K562 (cell line): ENCODE data around the gene ACP5. TPM values are rescaled to one million over a fixed set of nuclear protein-coding genes. Genes with fewer than 3 reads are reported as not detected.

Source experiments
- ARID1B ChIP-seq: fragments of 450-650 bp; IDR thresholded peaks from 2 replicates; pipeline ENCODE4 v1.6.1; 2016; ENCODE audit warnings: antibody characterized with exemption, mild to moderate bottlenecking, inconsistent platforms
- DMBX1 ChIP-seq: fragments of 250-450 bp; sonication (Bioruptor Pico); IDR thresholded peaks from 2 replicates; pipeline ENCODE4 v1.8.0; 2022; ENCODE audit warnings: inconsistent platforms, mild to moderate bottlenecking, moderate library complexity, borderline replicate concordance
- KHSRP ChIP-seq: fragments of 450-650 bp; IDR thresholded peaks from 2 replicates; pipeline ENCODE4 v1.6.1; 2017
- MEF2A ChIP-seq: IDR thresholded peaks from 2 replicates; pipeline ENCODE4 v1.6.1; 2011; ENCODE audit warnings: low read depth, mild to moderate bottlenecking, low read length, moderate library complexity; ENCODE audit not compliant: control insufficient read depth
- NFE2 ChIP-seq: IDR thresholded peaks from 2 replicates; pipeline ENCODE4 v1.6.1; 2014; ENCODE audit warnings: antibody characterized with exemption, low read depth
- NFRKB ChIP-seq: fragments of 450-650 bp; IDR thresholded peaks from 2 replicates; pipeline ENCODE4 v1.6.1; 2016; ENCODE audit warnings: low read depth
- PHF8 ChIP-seq: fragments of 200-600 bp; sonication (generic); IDR thresholded peaks from 2 replicates; pipeline ENCODE4 v1.6.1; 2012; ENCODE audit warnings: mixed run types, mild to moderate bottlenecking, inconsistent platforms, low read length, moderate library complexity, borderline replicate concordance
- POLR3A ChIP-seq: IDR thresholded peaks from 2 replicates; pipeline ENCODE4 v1.6.1; 2011; ENCODE audit warnings: borderline replicate concordance, mild to moderate bottlenecking, moderate library complexity; ENCODE audit not compliant: insufficient read length, insufficient read depth; ENCODE audit errors: extremely low read depth
- RBM14 ChIP-seq: fragments of 200-400 bp; formaldehyde crosslinking; IDR thresholded peaks from 2 replicates; pipeline ENCODE4 v1.6.1; 2018; ENCODE audit warnings: low read depth, mild to moderate bottlenecking, low read length, moderate library complexity, borderline replicate concordance; ENCODE audit not compliant: insufficient read depth
- TCFL5 ChIP-seq: fragments of 250-450 bp; sonication (Bioruptor Pico); conservative IDR thresholded peaks from 2 replicates; pipeline ENCODE4 v1.6.1; 2021; ENCODE audit warnings: mild to moderate bottlenecking, moderate library complexity, matching md5 sums
- ZC3H11A ChIP-seq: IDR thresholded peaks from 2 replicates; pipeline ENCODE4 v1.6.1; 2012; ENCODE audit warnings: low read depth, low read length, improper control_type of control experiment
- ZNF146 ChIP-seq: IDR thresholded peaks from one replicate; pipeline ENCODE4 v1.6.1; 2018; ENCODE audit warnings: missing compliant biosample characterization; ENCODE audit not compliant: unreplicated experiment
- ZNF699 ChIP-seq: fragments of 250-450 bp; sonication (Bioruptor Pico); IDR thresholded peaks from 2 replicates; pipeline ENCODE4 v1.8.0; 2021; ENCODE audit warnings: mild to moderate bottlenecking, moderate library complexity; ENCODE audit not compliant: insufficient replicate concordance
- polyA plus RNA-seq, 8 experiments: library from polyadenylated mRNA; depleted of rRNA in 4 of 8; stranded (reverse) in 5 of 8; unstranded in 3 of 8; fragments of >200 nt; fragmentation: Nextera tagmentation in 2 of 8; fragmentation: Illumina TruSeq in 1 of 8; extraction: Ambion mirVana in 2 of 8; extraction: Trizol in 1 of 8; gene quantifications; 2 replicates each; pipeline versions ENCODE4 v1.2.1 to v1.2.3, GENCODE V29; 2011 to 2014; ENCODE audit warnings: inconsistent platforms in 1 of 8, missing spikeins in 1 of 8
- total RNA-seq, 7 experiments: library from RNA; depleted of rRNA in 6 of 7; stranded (reverse); fragments of >200 nt in 6 of 7; fragmentation: Illumina TruSeq in 2 of 7; extraction: Trizol in 2 of 7; gene quantifications; 2 replicates each; pipeline versions ENCODE4 v1.2.1 to v1.2.3, GENCODE V29; 2011 to 2021; ENCODE audit warnings: low replicate concordance in 1 of 7
- TF ChIP-seq, protein P1 (sequence below): sonication (generic); formaldehyde crosslinking; IDR thresholded peaks from 2 replicates; pipeline ENCODE4 v1.8.0; 2022; ENCODE audit warnings: mild to moderate bottlenecking, missing genetic modification reagents
- TF ChIP-seq, protein P2 (sequence below), 2 experiments: fragments of 150-350 bp in 1 of 2; IDR thresholded peaks; 2 replicates each; pipeline ENCODE4 v1.6.1; 2012 to 2016; ENCODE audit warnings: low read depth in 2 of 2, low read length in 2 of 2, mild to moderate bottlenecking in 1 of 2, moderate library complexity in 1 of 2
- TF ChIP-seq, protein P3 (sequence below): fragments of 450-650 bp; formaldehyde crosslinking; IDR thresholded peaks from 2 replicates; pipeline ENCODE4 v1.4.0; 2020; ENCODE audit warnings: mild to moderate bottlenecking, moderate library complexity

Gene ACP5
- total and polyA plus RNA-seq, 9 of the 15 experiments (the other 6 are each of a cell fraction or from before 2014, with no cell fraction given): 0.06 to 1.1 (median 0.31) TPM; not detected in 1

DNA sequence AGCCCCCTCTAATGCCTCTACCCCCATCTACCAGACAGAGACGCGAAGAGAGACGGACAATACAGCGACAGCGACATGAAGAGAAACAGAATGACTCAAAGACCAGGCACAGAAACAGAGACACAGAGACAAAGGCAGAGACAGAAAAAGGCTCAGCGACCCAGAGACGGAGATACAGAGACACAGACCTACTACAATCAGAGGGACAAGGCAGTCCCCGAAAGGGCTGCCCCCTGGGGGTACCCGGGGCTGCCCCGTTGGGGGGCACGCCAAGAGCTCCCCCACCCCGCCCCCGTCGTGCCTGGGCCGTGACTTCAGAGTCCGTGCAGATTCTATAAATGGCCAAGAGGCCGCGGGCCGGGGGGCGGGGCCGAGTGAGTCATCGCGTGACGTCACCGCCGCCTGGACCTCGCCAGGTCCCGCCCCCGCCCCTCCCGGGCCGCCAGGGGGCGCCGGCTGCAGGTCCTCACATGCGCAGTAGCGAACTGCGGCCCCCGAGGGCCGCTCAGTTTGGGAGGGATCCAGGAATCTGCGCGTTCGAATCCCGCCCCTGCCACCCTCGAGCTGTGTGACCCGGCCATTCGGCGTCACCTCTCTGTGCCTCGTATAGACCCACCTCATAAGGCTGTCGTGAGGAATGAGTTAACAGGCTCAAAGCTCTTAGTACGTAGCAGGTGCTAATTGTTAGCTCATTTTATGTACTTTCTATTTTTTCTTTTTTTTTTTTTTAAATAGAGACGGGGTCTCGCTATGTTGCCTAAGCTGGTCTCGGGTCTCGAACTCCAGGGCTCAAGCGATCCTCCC, 41.5 kb downstream of the ACP5 start (continued):
- TF ChIP-seq, protein P1, sequence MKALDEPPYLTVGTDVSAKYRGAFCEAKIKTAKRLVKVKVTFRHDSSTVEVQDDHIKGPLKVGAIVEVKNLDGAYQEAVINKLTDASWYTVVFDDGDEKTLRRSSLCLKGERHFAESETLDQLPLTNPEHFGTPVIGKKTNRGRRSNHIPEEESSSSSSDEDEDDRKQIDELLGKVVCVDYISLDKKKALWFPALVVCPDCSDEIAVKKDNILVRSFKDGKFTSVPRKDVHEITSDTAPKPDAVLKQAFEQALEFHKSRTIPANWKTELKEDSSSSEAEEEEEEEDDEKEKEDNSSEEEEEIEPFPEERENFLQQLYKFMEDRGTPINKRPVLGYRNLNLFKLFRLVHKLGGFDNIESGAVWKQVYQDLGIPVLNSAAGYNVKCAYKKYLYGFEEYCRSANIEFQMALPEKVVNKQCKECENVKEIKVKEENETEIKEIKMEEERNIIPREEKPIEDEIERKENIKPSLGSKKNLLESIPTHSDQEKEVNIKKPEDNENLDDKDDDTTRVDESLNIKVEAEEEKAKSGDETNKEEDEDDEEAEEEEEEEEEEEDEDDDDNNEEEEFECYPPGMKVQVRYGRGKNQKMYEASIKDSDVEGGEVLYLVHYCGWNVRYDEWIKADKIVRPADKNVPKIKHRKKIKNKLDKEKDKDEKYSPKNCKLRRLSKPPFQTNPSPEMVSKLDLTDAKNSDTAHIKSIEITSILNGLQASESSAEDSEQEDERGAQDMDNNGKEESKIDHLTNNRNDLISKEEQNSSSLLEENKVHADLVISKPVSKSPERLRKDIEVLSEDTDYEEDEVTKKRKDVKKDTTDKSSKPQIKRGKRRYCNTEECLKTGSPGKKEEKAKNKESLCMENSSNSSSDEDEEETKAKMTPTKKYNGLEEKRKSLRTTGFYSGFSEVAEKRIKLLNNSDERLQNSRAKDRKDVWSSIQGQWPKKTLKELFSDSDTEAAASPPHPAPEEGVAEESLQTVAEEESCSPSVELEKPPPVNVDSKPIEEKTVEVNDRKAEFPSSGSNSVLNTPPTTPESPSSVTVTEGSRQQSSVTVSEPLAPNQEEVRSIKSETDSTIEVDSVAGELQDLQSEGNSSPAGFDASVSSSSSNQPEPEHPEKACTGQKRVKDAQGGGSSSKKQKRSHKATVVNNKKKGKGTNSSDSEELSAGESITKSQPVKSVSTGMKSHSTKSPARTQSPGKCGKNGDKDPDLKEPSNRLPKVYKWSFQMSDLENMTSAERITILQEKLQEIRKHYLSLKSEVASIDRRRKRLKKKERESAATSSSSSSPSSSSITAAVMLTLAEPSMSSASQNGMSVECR: no peak
- TF ChIP-seq MEF2A: peak; percentile 58
- no peak for TF ChIP-seq TCFL5
- TF ChIP-seq NFRKB: no peak
- TF ChIP-seq NFE2: no peak
- peak; percentile 61 for TF ChIP-seq ARID1B
- TF ChIP-seq POLR3A: no peak
- TF ChIP-seq KHSRP: peak; percentile 63; the same call in 1 of the 2 replicates
- TF ChIP-seq ZNF146 (CRISPR knock-in tag): no peak
- TF ChIP-seq PHF8: peak; percentile 76; the same call in 1 of the 2 replicates
- 0 out of 2 replicates have a peak, but pooled peaks have one; percentile 35 for TF ChIP-seq ZC3H11A
- peak; percentile 78; the same call in 1 of the 2 replicates for TF ChIP-seq DMBX1 (CRISPR knock-in tag)
- TF ChIP-seq, protein P2, sequence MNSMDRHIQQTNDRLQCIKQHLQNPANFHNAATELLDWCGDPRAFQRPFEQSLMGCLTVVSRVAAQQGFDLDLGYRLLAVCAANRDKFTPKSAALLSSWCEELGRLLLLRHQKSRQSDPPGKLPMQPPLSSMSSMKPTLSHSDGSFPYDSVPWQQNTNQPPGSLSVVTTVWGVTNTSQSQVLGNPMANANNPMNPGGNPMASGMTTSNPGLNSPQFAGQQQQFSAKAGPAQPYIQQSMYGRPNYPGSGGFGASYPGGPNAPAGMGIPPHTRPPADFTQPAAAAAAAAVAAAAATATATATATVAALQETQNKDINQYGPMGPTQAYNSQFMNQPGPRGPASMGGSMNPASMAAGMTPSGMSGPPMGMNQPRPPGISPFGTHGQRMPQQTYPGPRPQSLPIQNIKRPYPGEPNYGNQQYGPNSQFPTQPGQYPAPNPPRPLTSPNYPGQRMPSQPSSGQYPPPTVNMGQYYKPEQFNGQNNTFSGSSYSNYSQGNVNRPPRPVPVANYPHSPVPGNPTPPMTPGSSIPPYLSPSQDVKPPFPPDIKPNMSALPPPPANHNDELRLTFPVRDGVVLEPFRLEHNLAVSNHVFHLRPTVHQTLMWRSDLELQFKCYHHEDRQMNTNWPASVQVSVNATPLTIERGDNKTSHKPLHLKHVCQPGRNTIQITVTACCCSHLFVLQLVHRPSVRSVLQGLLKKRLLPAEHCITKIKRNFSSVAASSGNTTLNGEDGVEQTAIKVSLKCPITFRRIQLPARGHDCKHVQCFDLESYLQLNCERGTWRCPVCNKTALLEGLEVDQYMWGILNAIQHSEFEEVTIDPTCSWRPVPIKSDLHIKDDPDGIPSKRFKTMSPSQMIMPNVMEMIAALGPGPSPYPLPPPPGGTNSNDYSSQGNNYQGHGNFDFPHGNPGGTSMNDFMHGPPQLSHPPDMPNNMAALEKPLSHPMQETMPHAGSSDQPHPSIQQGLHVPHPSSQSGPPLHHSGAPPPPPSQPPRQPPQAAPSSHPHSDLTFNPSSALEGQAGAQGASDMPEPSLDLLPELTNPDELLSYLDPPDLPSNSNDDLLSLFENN (IDR thresholded peaks at IDR 0.05; ENCODE audit: low read depth in 2 of 2, low read length in 2 of 2): peak in 1 of 2 experiments; percentile 23; a peak in 1 of 4 replicates
- no peak for TF ChIP-seq RBM14
- TF ChIP-seq, protein P3, sequence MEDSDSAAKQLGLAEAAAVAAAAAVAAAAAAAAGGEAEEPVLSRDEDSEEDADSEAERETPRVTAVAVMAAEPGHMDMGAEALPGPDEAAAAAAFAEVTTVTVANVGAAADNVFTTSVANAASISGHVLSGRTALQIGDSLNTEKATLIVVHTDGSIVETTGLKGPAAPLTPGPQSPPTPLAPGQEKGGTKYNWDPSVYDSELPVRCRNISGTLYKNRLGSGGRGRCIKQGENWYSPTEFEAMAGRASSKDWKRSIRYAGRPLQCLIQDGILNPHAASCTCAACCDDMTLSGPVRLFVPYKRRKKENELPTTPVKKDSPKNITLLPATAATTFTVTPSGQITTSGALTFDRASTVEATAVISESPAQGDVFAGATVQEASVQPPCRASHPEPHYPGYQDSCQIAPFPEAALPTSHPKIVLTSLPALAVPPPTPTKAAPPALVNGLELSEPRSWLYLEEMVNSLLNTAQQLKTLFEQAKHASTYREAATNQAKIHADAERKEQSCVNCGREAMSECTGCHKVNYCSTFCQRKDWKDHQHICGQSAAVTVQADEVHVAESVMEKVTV: peak; percentile 50; the same call in 1 of the 2 replicates
- TF ChIP-seq ZNF699: no peak
